Measurements from ENCODE around the gene PACS2. TPM values are rescaled to one million over a fixed set of nuclear protein-coding genes. Genes with fewer than 3 reads are reported as not detected.

The PACS2 gene
- total and polyA plus RNA-seq, 2 of the 8 experiments (the other 6 are each of a cell fraction or from before 2014, with no cell fraction given): 38.0 to 62.8 TPM

- no peak; a peak in 1 of 4 replicates for TF ChIP-seq SIN3A (conservative IDR thresholded peaks at IDR 0.05 in 1 of 2, IDR thresholded peaks at IDR 0.05 in 1 of 2; ENCODE audit: low read depth in 1 of 2, low read length in 2 of 2)
Measured at GRCh38 chr14:105313381-105314286, 914 bp upstream of the PACS2 start (continued).

Measured in H1 (cell line).